GM19240 (cell line): ENCODE measurements around the gene TFEB.

Experiments
- DNase-seq: peaks from one replicate; pipeline ENCODE4 v3.0.0; 2011; ENCODE audit warnings: low spot score; ENCODE audit not compliant: insufficient read length

Gene TFEB

GRCh38 chr6:41691426-41692079, 43.9 kb downstream of the TFEB start:
- DNase-seq = no peak

- DNase-seq = no peak
Observed at GRCh38 chr6:41690541-41691330, 44.7 kb downstream of the TFEB start.

GRCh38 chr6:41689171-41690008, 46.0 kb downstream of the TFEB start:
- DNase-seq = no peak

GRCh38 chr6:41688256-41688965, 47.0 kb downstream of the TFEB start:
- no peak for DNase-seq

- no peak for DNase-seq
Observed at GRCh38 chr6:41687501-41688175, 47.8 kb downstream of the TFEB start.

GRCh38 chr6:41685641-41686380, 49.6 kb downstream of the TFEB start:
- no peak for DNase-seq

- DNase-seq = no peak
Observed at GRCh38 chr6:41684311-41685180, 50.9 kb downstream of the TFEB start.

GRCh38 chr6:41683523-41684310, 51.7 kb downstream of the TFEB start:
- peak; percentile 81 for DNase-seq

GRCh38 chr6:41683273-41683522, 52.2 kb downstream of the TFEB start:
- no peak for DNase-seq

GRCh38 chr6:41682497-41683272, 52.7 kb downstream of the TFEB start:
- no peak for DNase-seq

GRCh38 chr6:41682056-41682477, 53.3 kb downstream of the TFEB start:
- peak; percentile 83 for DNase-seq

- no peak for DNase-seq
Observed at GRCh38 chr6:41680182-41680965, 55.0 kb downstream of the TFEB start.

- no peak for DNase-seq
Observed at GRCh38 chr6:41679696-41680095, 55.7 kb downstream of the TFEB start.

GRCh38 chr6:41678511-41679084, 56.8 kb downstream of the TFEB start:
- DNase-seq = no peak

- DNase-seq = no peak
Observed at GRCh38 chr6:41677124-41677921, 58.1 kb downstream of the TFEB start.

GRCh38 chr6:41676431-41676830, 59.0 kb downstream of the TFEB start:
- DNase-seq = no peak
